B cell (primary cell): ENCODE results near the gene HPS5.

ENCODE experiments used
- EZH2 ChIP-seq: IDR thresholded peaks from 2 replicates; pipeline ENCODE4 v1.6.1; 2012; ENCODE audit warnings: borderline replicate concordance, low read depth, mild to moderate bottlenecking, moderate library complexity, low read length; ENCODE audit not compliant: insufficient read depth, poor library complexity, severe bottlenecking
- TF ChIP-seq, protein P1 (sequence below): fragments of 200-600 bp; IDR thresholded peaks from one replicate; pipeline ENCODE4 v1.8.0; 2022; ENCODE audit warnings: antibody characterized with exemption, mild to moderate bottlenecking

DNA sequence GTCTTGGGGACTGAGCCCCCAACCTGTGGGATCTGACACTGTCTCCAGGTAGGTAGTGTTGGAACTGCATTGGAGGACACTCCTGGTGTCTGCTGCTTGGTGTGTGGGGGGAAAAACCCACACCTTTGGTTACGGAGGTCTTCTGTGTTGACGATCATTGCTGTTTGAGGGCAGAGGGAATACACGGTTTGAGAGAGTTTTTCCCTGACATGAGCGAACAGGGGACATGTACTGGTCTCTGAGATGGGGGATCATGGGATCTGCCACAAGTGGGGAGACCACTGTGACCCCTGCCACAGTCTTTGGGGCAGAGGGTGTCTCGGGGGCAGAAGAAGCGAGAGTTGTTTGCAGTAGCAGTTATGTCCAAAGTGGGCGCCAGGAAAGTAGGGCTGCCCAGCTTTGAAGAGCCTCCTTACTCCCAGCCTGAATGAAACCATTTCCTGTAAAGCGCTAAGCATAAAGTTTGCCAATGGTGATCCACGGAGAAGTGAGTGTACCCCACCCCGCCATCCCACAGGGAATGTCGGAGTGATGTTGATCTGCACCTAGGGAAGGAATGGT, 68.1 kb downstream of the HPS5 start:
- TF ChIP-seq, protein P1, sequence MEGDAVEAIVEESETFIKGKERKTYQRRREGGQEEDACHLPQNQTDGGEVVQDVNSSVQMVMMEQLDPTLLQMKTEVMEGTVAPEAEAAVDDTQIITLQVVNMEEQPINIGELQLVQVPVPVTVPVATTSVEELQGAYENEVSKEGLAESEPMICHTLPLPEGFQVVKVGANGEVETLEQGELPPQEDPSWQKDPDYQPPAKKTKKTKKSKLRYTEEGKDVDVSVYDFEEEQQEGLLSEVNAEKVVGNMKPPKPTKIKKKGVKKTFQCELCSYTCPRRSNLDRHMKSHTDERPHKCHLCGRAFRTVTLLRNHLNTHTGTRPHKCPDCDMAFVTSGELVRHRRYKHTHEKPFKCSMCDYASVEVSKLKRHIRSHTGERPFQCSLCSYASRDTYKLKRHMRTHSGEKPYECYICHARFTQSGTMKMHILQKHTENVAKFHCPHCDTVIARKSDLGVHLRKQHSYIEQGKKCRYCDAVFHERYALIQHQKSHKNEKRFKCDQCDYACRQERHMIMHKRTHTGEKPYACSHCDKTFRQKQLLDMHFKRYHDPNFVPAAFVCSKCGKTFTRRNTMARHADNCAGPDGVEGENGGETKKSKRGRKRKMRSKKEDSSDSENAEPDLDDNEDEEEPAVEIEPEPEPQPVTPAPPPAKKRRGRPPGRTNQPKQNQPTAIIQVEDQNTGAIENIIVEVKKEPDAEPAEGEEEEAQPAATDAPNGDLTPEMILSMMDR, result no peak
- no peak for TF ChIP-seq EZH2
